SK-N-MC (cell line): ENCODE results near the gene TEX14.
"Not testable (repeated sequence)": the region's sequence is repeated elsewhere in the genome, so short reads cannot be mapped to it uniquely, and the experiment has no call there.

Experiments used
- DNase-seq: peaks from one replicate; pipeline ENCODE4 v3.0.0-alpha.2; 2011; ENCODE audit warnings: low read depth, low spot score
- H3K27ac ChIP-seq: fragments of 200-600 bp; sonication (generic); 2 replicates; pipeline ENCODE4 v1.5.1; 2016; ENCODE audit warnings: mixed run types
- H3K36me3 ChIP-seq: fragments of 200-600 bp; sonication (generic); 2 replicates; pipeline ENCODE4 v1.6.1; 2017; ENCODE audit warnings: antibody characterized with exemption, low read length, mixed read lengths; ENCODE audit not compliant: insufficient read depth
- H3K4me3 ChIP-seq: fragments of 200-600 bp; sonication (generic); 2 replicates; pipeline ENCODE4 v1.5.1; 2016
- H3K9ac ChIP-seq: fragments of 200-600 bp; sonication (generic); 2 replicates; pipeline ENCODE4 v1.8.0; 2017; ENCODE audit warnings: mixed run types, mixed read lengths; ENCODE audit not compliant: insufficient read length
- H3K9me3 ChIP-seq: fragments of 200-600 bp; sonication (generic); 2 replicates; pipeline ENCODE4 v1.6.1; 2017; ENCODE audit warnings: low read depth, mild to moderate bottlenecking, antibody characterized with exemption, low read length, moderate library complexity, mixed read lengths
- EZH2 ChIP-seq: fragments of 200-600 bp; sonication (generic); IDR thresholded peaks from one replicate; pipeline ENCODE4 v1.6.1; 2017; ENCODE audit warnings: antibody characterized with exemption
- FOXP2 ChIP-seq: optimal IDR thresholded peaks from 2 replicates; pipeline ENCODE3; 2011; ENCODE audit warnings: mild to moderate bottlenecking, moderate library complexity; ENCODE audit not compliant: insufficient read depth; ENCODE audit errors: extremely low read length, control extremely low read depth
- POLR2AphosphoS5 ChIP-seq: IDR thresholded peaks from 2 replicates; pipeline ENCODE4 v1.6.1; 2012; ENCODE audit warnings: mild to moderate bottlenecking, low read depth, low read length, borderline replicate concordance

Gene TEX14

GRCh38 chr17:58560511-58560910, 131.3 kb downstream of the TEX14 start:
- no peak for TF ChIP-seq FOXP2
- TF ChIP-seq POLR2AphosphoS5 = no peak
- TF ChIP-seq EZH2 = no peak
- no peak for DNase-seq

DNA sequence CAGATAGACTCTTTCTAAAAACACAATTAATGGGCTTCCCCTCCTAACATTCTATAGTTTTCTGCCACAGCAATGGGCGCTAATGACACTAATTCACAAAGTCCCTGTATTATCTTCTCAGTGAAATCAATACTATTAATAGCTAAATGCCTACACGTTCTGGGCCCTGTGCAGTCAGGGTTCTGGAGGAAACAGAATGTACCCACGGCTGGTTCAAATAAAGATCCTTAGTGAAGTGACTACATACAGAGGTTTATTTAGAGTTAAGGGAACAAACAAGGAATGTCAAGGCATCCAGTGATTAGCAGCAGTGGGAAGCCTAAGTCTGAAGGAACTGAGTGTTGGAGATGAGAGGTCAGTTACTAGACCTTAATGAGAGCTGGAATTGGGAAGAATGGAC, 133.9 kb downstream of the TEX14 start:
- Histone ChIP-seq H3K36me3 (no peaks in the 10 kb centered on the region), H3K27ac (no peak overlapping the region), H3K4me3 (no peak overlapping the region), H3K9ac (no peak overlapping the region), H3K9me3 (no peaks in the 10 kb centered on the region)
- TF ChIP-seq EZH2 = no peak
- no peak for TF ChIP-seq FOXP2
- no peak for TF ChIP-seq POLR2AphosphoS5
- DNase-seq = no peak

More at GRCh38 chr17:58560511-58560910, 131.3 kb downstream of the TEX14 start:
- no peaks in the 10 kb centered on the region for H3K36me3 ChIP-seq
- H3K4me3 ChIP-seq = no peak overlapping the region
- H3K9ac ChIP-seq = no peak overlapping the region
- no peaks in the 10 kb centered on the region for H3K9me3 ChIP-seq
- no peak overlapping the region for H3K27ac ChIP-seq

DNA sequence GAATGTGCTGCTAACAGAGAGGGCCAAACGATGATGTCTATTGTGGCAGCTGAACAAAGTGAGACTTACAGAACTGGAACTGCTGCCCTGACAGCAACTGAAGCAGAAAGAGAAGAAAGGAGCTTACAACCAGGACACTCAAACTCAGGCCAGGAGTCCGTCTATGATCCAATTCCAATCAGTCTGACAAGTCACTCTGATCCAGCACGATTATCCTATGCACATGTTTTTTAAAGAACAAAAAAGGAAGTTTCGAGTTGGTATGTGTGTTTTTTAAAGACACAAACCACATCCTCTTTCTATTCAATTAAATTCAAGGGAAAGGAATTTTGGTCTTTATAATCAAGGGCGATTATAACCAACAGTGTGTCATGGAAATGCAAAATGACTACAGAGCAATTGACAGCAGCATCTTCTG, 135.0 kb downstream of the TEX14 start:
- Histone ChIP-seq H3K4me3 (no peak overlapping the region), H3K9ac (no peak overlapping the region), H3K27ac (no peak overlapping the region), H3K36me3 (no peaks in the 10 kb centered on the region), H3K9me3 (no peaks in the 10 kb centered on the region)
- TF ChIP-seq FOXP2 (no peak), EZH2 (no peak), POLR2AphosphoS5 (no peak)
- no peak for DNase-seq

- not testable (repeated sequence) for H3K4me3 ChIP-seq, H3K9me3 ChIP-seq, H3K9ac ChIP-seq, H3K36me3 ChIP-seq, H3K27ac ChIP-seq, DNase-seq
Observed at GRCh38 chr17:58555109-58555508, 136.7 kb downstream of the TEX14 start.

- no peak overlapping the region for H3K4me3 ChIP-seq
- TF ChIP-seq POLR2AphosphoS5 (no peak), FOXP2 (no peak), EZH2 (no peak)
- H3K9ac ChIP-seq = no peak overlapping the region
- no peak overlapping the region for H3K27ac ChIP-seq
- no peaks in the 10 kb centered on the region for H3K36me3 ChIP-seq
- no peak for DNase-seq
- no peaks in the 10 kb centered on the region for H3K9me3 ChIP-seq
Observed at GRCh38 chr17:58541249-58541648, 150.6 kb downstream of the TEX14 start.

DNA sequence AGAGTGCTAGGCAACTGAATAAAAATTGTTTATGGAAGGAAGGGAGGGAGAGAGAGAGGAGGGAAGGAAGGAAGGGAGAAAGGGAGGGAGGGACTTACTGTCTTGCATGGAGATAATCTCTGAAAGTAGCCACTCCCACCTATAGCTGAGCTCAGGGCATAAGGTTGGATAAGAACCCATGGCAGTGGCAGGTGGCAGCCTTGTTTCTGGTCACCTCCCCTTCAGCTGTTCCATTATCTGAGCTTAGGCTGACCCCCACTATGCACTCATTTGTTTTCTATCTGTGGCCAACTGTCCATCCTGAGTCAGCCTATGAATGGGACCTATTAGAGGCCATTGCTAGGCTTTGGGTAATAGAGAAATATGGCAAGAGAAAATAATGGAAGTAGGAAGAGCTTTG, 152.1 kb downstream of the TEX14 start:
- Histone ChIP-seq H3K4me3 (no peak overlapping the region), H3K9me3 (no peaks in the 10 kb centered on the region), H3K9ac (no peak overlapping the region), H3K36me3 (no peaks in the 10 kb centered on the region), H3K27ac (no peak overlapping the region)
- no peak for DNase-seq
- no peak for TF ChIP-seq FOXP2
- no peak for TF ChIP-seq POLR2AphosphoS5
- no peak for TF ChIP-seq EZH2

DNA sequence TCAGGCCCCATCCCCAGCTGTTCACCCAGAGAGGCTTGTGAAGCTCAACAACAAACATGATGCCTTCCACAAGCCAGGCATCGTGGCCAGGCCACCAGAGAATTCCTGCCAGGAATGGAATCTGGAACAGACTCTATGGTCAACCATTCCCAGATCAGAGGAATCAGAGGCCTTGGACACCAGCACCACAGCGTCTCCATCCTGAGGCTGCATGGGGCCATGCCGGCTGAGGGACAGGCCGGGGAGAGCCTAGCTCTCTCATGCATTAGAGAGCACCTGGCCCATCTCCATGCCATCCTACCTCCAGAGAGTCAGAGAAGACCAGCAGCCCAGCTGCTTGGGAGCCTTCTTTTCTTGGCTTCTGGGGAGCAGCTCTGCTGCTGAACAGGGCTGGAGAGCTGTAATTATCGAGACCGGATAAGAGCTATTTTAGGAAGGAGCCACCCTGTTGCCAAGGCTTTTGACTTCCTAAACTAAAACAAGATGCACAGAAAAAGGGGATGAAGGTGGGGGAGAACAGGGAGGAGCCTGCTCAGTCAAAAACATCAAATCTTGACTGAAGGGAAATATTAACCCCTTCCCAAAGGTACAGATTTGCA, 152.9 kb downstream of the TEX14 start:
- no peak overlapping the region for H3K9ac ChIP-seq
- H3K36me3 ChIP-seq = no peaks in the 10 kb centered on the region
- H3K4me3 ChIP-seq = no peak overlapping the region
- H3K27ac ChIP-seq = no peak overlapping the region
- TF ChIP-seq EZH2 = no peak
- no peak for TF ChIP-seq FOXP2
- no peak for TF ChIP-seq POLR2AphosphoS5
- no peaks in the 10 kb centered on the region for H3K9me3 ChIP-seq
- DNase-seq = no peak

DNA sequence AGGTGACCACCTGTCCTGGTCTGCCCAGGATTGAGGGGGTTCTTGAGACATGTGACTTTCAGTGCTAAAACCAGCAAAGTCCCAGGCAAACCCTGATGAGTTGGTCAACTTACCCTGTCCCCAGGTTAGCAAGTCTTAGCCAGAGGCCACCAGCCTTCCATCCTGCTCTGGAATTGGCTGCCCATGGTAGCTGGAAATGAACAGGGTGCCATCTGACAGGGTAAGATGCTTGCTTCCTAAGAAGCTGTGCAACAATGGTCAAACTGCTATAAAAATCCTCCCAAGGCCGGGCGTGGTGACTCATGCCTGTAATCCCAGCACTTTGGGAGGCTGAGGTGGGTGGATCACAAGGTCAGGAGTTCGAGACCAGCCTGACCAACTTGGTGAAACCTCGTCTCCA, 154.6 kb downstream of the TEX14 start:
- Histone ChIP-seq H3K9me3 (no peaks in the 10 kb centered on the region), H3K4me3 (no peak overlapping the region), H3K9ac (no peak overlapping the region), H3K36me3 (no peaks in the 10 kb centered on the region), H3K27ac (no peak overlapping the region)
- TF ChIP-seq FOXP2 (no peak), POLR2AphosphoS5 (no peak), EZH2 (no peak)
- DNase-seq = no peak

- H3K27ac ChIP-seq = no peak overlapping the region
Observed at GRCh38 chr17:58536542-58536941, 155.3 kb downstream of the TEX14 start.

More at GRCh38 chr17:58536542-58536941, 155.3 kb downstream of the TEX14 start:
- no peaks in the 10 kb centered on the region for H3K9me3 ChIP-seq
- TF ChIP-seq POLR2AphosphoS5 (no peak), FOXP2 (no peak), EZH2 (no peak)
- DNase-seq = no peak
- no peak overlapping the region for H3K9ac ChIP-seq
- no peak overlapping the region for H3K4me3 ChIP-seq
- no peaks in the 10 kb centered on the region for H3K36me3 ChIP-seq
